ENCODE data around the gene SLC18A3.

The SLC18A3 gene

GRCh38 chr10:49612513-49613164, 2.5 kb downstream of the SLC18A3 start:
- no peak for DNase-seq

DNA sequence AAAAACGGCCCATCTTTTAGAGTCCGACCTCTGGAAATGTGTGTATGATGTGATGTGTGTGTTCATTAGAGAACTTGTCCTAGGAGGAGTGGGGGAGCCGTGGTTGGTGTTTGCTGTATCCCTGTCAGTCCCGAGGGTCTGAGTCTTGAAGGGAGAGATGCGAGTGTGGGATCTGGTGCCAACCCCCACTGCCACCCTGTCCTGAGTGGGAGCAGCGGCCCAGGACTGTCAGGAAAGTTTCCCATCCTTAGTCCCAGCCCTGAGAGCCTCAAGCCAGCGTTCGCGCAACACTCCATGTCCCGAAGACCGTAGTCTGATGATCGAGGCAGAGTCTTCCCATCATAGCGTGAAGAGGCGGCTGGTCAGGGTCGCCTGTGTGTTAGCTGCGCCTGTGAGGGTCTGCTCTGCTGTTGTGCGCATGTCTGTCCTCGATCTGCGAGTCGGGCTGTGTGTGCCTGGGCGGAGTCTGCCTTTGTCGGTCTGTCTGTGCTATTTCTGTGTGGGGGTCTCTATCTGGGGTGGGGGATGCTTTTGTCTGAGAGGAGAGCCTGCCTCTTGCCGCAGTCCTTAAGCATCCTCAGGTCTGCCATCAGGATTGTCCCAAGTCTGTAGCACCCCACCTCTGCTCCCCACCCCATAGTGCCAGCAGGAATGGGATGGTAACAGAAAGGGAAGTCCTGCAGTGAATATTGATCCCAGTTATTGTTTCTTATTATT, 3.2 kb downstream of the SLC18A3 start:
- DNase-seq, result no peak

DNA sequence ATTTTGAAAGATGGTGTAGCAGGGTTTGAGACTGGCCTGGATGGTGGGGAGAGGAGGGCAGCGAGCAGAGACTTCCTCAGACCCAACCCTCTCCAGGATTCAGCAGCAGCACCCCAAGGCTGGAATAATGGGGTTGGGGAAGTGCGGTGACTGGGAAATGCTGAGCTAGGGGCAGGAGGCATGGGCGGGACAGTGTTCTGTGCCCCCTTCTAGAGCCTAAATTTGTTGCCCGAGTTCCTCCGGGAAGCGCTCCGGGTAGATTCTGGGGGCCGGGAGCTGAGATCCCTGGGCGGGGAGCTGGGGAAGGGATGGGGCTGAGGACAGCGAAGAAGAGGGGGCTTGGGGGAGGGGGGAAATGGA, 3.8 kb downstream of the SLC18A3 start, which contains the start of gene CHAT:
Gene CHAT (plus strand): TSS at position 156 of the 360 bp plus-strand sequence. CDS start 153 bp downstream, at position 309.
- DNase-seq, result no peak

DNA sequence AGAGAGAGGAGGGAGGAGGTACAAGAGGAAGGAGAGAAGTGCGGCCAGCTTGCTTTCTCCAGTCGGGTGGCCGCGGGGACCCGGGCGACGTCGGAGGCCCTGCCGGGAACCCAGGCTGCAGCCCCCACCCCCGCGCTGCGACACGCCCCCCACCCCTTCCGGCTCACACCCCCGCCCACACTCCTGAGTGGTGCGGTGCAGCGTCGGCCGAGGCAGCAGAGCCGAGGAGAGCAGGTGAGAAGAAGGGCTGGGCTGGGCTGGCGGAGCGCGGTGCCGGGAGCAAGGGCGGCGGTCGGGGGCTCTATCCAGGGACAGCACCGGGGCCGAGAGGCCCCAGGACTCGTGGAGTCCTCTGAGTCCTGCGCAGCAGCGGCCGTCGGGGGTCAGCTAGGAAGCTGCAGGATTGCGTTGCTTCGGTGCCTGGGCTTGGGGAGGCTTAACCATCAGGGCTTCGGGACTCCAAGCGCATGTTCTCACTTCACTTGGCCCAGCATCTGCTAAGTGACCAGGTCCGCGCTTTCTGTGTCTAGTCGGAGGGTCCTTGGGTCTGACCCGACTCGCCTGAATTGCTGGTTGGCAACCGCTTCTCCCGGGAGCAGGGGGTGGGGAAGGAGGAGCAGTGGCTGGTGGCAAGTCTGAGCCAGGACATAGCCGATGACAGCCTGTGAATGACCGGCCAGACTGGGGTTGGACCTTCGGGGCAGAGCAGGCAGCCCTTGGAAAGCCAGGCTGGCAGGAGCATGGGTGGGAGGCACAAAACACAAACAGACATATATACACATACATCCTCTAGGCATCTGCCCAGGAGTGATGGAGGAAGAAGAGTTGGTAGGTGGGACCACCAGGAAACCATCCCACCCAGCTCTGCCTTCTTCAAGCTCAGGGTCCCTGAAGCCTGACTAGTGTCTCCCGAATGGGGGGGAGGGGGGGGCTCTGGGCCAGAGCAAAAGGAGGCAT, 4.4 kb downstream of the SLC18A3 start:
- no peak for DNase-seq

- DNase-seq, result no peak
Measured at GRCh38 chr10:49615213-49615612, 5.1 kb downstream of the SLC18A3 start.

DNA sequence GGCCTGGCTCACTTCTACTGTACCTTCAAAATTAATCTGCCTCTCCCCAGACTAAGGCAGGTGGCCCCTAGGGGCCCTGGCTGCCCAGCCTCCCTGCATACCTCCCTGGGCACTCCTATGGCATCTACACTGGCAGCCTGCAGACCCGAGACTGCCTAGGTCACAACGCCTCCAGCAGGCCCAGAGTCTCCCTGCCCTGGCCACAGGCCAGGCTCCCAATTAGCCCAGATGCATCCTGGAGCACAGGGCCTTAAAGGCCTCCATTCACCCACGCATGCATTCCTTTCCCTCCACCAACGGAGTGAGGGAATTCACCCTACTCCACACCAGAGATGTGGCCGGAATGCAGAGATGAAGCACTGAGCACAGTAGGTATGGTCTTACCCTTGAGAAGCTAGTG, 5.6 kb downstream of the SLC18A3 start:
- no peak for DNase-seq

DNA sequence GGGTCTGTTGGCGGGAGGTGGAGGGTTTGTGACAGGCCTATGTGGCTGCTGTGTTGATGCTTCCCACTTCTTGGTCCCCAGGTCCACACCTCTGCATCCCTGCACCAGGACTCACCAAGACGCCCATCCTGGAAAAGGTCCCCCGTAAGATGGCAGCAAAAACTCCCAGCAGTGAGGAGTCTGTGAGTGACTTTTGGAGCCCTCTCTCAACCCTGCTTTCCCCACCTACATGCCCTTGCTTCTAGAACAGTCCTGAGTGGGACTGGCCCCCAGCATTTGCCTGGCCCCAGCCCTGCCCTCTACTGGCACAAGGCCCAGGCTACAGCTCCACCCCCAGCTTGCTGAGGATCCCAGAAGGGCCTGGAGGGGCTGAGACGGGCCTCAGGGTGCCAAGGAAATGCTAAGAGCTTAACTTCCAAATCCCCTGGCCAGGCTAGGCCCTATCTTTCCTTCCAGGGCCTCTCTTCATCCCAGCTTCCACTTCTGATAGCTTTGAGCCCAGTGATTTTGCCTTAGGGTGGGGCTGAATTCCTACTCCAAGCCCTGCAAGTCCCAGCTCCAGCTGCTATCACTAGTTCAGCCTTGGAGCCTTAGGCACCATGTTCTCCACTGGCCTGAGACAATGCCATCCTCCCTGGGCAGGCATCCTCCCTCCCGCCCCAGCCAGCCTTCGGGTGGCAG, 6.5 kb downstream of the SLC18A3 start:
- no peak for DNase-seq

- no peak for DNase-seq
Measured at GRCh38 chr10:49617121-49618020, 7.3 kb downstream of the SLC18A3 start.

DNA sequence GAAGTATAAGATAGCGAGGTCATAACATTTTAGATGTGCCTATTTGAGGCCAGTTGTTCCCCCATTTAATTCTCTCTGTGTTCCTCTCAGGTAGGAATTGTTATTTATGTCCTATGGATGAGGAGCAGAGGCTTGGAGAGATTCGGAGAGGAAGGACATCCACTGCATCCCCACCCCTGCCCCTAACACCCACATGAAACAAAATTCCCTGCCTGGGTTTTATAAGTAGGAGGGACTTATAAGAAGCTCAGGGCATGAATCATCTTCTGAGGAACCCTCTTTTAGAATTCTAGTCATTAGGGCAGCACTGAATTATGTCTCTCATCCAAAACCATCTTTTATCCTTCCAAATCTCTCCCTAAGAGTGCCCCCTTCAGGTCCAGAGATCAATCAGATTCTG, 8.7 kb downstream of the SLC18A3 start:
- no peak for DNase-seq

DNA sequence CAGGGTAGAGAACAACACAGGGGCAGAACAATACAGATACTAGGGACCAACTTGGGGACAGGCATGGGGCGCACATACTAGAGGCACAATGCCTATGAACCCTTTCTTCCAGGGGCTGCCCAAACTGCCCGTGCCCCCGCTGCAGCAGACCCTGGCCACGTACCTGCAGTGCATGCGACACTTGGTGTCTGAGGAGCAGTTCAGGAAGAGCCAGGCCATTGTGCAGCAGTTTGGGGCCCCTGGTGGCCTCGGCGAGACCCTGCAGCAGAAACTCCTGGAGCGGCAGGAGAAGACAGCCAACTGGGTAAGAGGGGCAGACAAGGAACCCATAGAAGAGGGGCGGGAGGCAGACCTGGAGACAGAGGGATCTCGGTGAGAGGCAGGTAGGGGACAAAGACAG, 9.5 kb downstream of the SLC18A3 start:
- DNase-seq, result no peak

- DNase-seq, result no peak
Measured at GRCh38 chr10:49620286-49620810, 10.2 kb downstream of the SLC18A3 start.

DNA sequence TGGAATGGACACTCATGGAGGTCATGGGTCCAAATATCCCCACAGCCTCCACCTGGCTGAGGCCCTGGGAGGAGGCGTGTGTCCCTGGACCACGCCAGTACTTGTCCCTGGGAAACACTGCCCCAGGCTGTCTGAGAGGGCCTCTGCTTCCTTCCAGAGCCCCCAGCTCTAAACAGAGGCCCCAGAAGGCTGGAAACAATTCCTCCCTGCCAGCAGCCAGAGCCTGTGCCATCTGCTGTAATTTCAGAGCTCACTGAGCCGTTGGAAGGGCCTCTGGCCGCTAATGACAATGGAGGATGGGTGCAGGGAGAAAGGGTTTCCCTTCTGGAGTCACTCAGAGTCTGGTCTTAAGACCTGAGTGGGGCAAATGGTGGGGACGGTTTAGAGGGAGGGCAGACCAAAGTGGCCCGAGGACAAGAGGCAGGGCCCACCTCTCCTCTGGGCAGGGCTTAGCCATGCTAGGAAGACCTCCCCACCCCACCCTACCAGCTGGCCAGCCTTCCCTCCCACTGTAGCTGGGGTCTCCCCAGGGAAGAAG, 10.8 kb downstream of the SLC18A3 start:
- no peak for DNase-seq

GRCh38 chr10:49621561-49621960, 11.5 kb downstream of the SLC18A3 start:
- DNase-seq, result no peak

- DNase-seq, result no peak
Measured at GRCh38 chr10:49622426-49623425, 12.6 kb downstream of the SLC18A3 start.

DNA sequence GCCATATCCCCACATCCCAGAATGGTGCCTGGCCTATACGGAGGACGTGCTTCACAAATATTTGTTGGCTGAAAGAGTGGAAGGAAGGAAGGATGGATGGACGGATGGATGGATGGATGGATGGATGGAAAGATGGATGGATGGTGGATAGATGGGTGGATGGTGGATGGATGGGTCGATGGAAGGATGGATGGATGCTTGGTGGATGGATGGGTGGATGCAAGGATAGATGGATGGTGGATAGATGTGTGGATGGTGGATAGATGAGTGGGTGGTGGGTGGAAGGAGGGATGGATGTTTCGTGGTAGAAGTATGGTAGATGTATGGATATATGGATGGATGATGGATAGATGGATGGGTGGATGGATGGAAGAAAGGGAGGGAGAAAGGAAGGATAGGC, 14.5 kb downstream of the SLC18A3 start:
- DNase-seq, result no peak

DNA sequence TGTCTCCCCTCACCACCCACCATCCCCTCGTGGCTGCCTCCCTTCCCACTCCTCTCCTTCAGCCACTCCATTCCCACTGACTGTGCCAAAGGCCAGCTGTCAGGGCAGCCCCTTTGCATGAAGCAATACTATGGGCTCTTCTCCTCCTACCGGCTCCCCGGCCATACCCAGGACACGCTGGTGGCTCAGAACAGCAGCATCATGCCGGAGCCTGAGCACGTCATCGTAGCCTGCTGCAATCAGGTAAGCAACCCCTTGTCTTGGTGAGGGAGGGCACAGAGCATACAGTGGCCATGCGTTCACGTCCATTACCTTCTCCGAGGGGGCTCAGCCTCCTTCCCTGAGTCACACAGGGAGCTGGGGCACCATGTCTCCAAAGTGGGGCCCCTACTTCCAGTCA, 15.3 kb downstream of the SLC18A3 start:
- no peak for DNase-seq

GRCh38 chr10:49627038-49627437, 16.9 kb downstream of the SLC18A3 start:
- DNase-seq, result no peak

GRCh38 chr10:49627644-49628247, 17.6 kb downstream of the SLC18A3 start:
- DNase-seq, result no peak

GRCh38 chr10:49628599-49628998, 18.5 kb downstream of the SLC18A3 start:
- no peak for DNase-seq
